DOHH2 (cell line): ENCODE measurements around the gene CD247.

ENCODE experiments used
- H3F3A ChIP-seq: fragments of 200-600 bp; sonication (generic), shearing (Covaris generic); 2 replicates; pipeline ENCODE4 v1.6.0; 2016; ENCODE audit warnings: antibody characterized with exemption, mild to moderate bottlenecking; ENCODE audit not compliant: control insufficient read depth, insufficient read depth
- H3K27ac ChIP-seq: fragments of 200-600 bp; sonication (generic); 2 replicates; pipeline ENCODE4 v1.5.1; 2014; ENCODE audit warnings: low read depth, mild to moderate bottlenecking, low read length, moderate library complexity
- H3K27me3 ChIP-seq: fragments of 200-600 bp; sonication (generic); 2 replicates; pipeline ENCODE4 v1.6.1; 2014; ENCODE audit warnings: mild to moderate bottlenecking, low read length, mixed read lengths; ENCODE audit not compliant: control insufficient read depth
- H3K36me3 ChIP-seq: fragments of 200-600 bp; sonication (generic); 2 replicates; pipeline ENCODE4 v1.6.1; 2014; ENCODE audit warnings: mild to moderate bottlenecking, low read length, moderate library complexity, mixed read lengths; ENCODE audit not compliant: control insufficient read depth
- H3K4me1 ChIP-seq: fragments of 200-600 bp; sonication (generic); 2 replicates; pipeline ENCODE4 v1.6.1; 2014; ENCODE audit warnings: mild to moderate bottlenecking, low read length, mixed read lengths; ENCODE audit not compliant: control insufficient read depth
- H3K4me2 ChIP-seq: fragments of 200-600 bp; sonication (generic); 2 replicates; pipeline ENCODE4 v1.6.0; 2014; ENCODE audit warnings: mild to moderate bottlenecking, low read length, moderate library complexity
- H3K4me3 ChIP-seq: fragments of 200-600 bp; sonication (generic); 2 replicates; pipeline ENCODE4 v1.5.1; 2014; ENCODE audit warnings: mild to moderate bottlenecking, low read length, mixed read lengths
- H3K79me2 ChIP-seq: fragments of 200-600 bp; sonication (generic); 2 replicates; pipeline ENCODE4 v1.6.1; 2014; ENCODE audit warnings: mild to moderate bottlenecking, low read length, mixed read lengths; ENCODE audit not compliant: control insufficient read depth
- H3K9me2 ChIP-seq: fragments of 200-600 bp; sonication (generic); replicated peaks from 2 replicates; pipeline ENCODE4 v1.6.1; 2014; ENCODE audit warnings: mild to moderate bottlenecking, low read length, mixed read lengths; ENCODE audit not compliant: control insufficient read depth
- H3K9me3 ChIP-seq: fragments of 200-600 bp; sonication (generic); 2 replicates; pipeline ENCODE4 v1.6.1; 2014; ENCODE audit warnings: antibody characterized with exemption, low read length, mixed read lengths; ENCODE audit not compliant: control insufficient read depth, insufficient read depth
- H4K20me1 ChIP-seq: fragments of 200-600 bp; sonication (generic); 2 replicates; pipeline ENCODE4 v1.6.0; 2014; ENCODE audit warnings: low read depth, mild to moderate bottlenecking, antibody characterized with exemption, low read length, moderate library complexity; ENCODE audit not compliant: control insufficient read depth, insufficient read depth
- EZH2phosphoT487 ChIP-seq: fragments of 200-600 bp; sonication (generic); IDR thresholded peaks from 2 replicates; pipeline ENCODE4 v1.6.1; 2017; ENCODE audit warnings: borderline replicate concordance, mild to moderate bottlenecking, antibody characterized with exemption, low read length, moderate library complexity, mixed read lengths
- TF ChIP-seq, protein P1 (sequence below): fragments of 200-600 bp; sonication (generic); IDR thresholded peaks from one replicate; pipeline ENCODE4 v1.5.1; 2014; ENCODE audit warnings: antibody characterized with exemption, mild to moderate bottlenecking, low read depth, low read length; ENCODE audit not compliant: poor library complexity, severe bottlenecking

The CD247 gene

DNA sequence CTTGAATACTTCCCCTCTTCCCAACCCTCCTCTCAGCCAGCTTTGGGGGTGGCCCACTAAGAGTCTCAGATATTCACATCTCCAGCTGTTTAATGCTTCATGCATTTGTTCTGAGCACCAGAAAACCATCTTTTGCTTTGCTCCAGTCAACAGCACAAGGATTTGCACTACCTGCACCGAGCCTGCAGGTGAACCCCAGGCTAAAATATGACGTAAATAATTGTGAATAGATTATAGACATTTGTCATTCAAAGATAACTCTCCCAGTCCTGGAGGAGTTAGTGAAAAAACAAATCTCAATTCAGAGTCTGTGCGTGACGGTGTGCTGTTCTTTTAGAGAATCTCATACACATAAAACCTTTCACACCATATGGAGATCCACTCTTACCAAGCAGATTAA is 7.4 kb downstream of the CD247 start:
- Histone ChIP-seq H3K4me2 (no peak overlapping the region), H3K9me2 (no peaks in the 10 kb centered on the region), H3K79me2 (no peaks in the 10 kb centered on the region), H3K4me3 (no peak overlapping the region), H3K9me3 (no peaks in the 10 kb centered on the region), H3K4me1 (peaks cover 6% of the 10 kb centered on the region; the same call in 1 of the 2 replicates), H3K36me3 (no peaks in the 10 kb centered on the region), H4K20me1 (no peaks in the 10 kb centered on the region), H3K27ac (no peak overlapping the region), H3K27me3 (no peaks in the 10 kb centered on the region), H3F3A (no peaks in the 10 kb centered on the region)
- TF ChIP-seq, protein P1, sequence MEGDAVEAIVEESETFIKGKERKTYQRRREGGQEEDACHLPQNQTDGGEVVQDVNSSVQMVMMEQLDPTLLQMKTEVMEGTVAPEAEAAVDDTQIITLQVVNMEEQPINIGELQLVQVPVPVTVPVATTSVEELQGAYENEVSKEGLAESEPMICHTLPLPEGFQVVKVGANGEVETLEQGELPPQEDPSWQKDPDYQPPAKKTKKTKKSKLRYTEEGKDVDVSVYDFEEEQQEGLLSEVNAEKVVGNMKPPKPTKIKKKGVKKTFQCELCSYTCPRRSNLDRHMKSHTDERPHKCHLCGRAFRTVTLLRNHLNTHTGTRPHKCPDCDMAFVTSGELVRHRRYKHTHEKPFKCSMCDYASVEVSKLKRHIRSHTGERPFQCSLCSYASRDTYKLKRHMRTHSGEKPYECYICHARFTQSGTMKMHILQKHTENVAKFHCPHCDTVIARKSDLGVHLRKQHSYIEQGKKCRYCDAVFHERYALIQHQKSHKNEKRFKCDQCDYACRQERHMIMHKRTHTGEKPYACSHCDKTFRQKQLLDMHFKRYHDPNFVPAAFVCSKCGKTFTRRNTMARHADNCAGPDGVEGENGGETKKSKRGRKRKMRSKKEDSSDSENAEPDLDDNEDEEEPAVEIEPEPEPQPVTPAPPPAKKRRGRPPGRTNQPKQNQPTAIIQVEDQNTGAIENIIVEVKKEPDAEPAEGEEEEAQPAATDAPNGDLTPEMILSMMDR, result no peak
- TF ChIP-seq EZH2phosphoT487, result no peak

DNA sequence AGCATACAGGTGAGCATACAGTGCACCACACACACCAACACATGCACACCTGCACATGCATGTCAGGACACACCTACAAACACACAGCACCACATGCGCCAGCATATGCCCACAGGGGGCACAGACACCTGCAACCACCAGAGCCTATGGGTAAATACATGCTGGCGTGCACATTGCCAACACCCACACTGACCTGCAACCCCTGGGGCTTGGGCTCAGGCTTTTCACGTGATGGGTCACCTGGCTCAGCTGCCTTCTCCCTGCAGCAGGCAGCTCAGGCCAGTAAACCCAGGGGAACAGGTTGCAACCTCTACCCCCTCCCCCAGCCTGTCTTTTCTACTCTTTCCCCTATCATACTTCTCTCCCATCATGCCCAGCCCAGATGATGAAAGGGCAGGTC is 8.1 kb downstream of the CD247 start:
- H3K9me3 ChIP-seq, result no peaks in the 10 kb centered on the region
- TF ChIP-seq EZH2phosphoT487, result no peak
- TF ChIP-seq, protein P1, result no peak
- H4K20me1 ChIP-seq, result no peaks in the 10 kb centered on the region
- no peaks in the 10 kb centered on the region for H3K27me3 ChIP-seq
- H3K9me2 ChIP-seq, result no peaks in the 10 kb centered on the region
- H3K27ac ChIP-seq, result no peak overlapping the region
- H3K36me3 ChIP-seq, result no peaks in the 10 kb centered on the region
- peaks cover 6% of the 10 kb centered on the region; the same call in 1 of the 2 replicates for H3K4me1 ChIP-seq
- no peaks in the 10 kb centered on the region for H3F3A ChIP-seq
- H3K79me2 ChIP-seq, result no peaks in the 10 kb centered on the region
- H3K4me2 ChIP-seq, result no peak overlapping the region
- H3K4me3 ChIP-seq, result no peak overlapping the region

DNA sequence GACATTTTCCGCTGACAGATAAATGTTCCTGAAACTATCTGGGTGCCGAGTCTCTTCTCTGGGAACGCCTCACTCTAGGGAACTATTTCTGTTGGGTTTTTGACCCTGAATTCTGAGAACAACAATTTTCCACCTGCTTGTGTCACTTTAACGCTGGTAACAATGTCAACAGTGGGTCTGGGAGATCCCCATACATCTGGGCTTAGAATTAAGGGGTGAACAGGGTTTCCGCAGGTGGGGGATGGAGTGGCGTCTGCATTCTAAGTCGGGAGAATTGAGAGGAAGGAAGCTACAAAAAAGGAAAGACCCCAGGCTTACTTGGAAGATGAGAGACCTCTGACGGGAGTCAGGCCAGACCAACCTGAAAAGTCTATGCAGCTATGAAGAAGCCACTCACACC is 8.7 kb downstream of the CD247 start:
- Histone ChIP-seq H3K4me3 (no peak overlapping the region), H3K79me2 (no peaks in the 10 kb centered on the region), H3K27ac (no peak overlapping the region), H3K4me1 (peaks cover 6% of the 10 kb centered on the region; the same call in 1 of the 2 replicates), H3K9me2 (no peaks in the 10 kb centered on the region), H3F3A (no peaks in the 10 kb centered on the region), H3K36me3 (no peaks in the 10 kb centered on the region), H4K20me1 (no peaks in the 10 kb centered on the region), H3K9me3 (no peaks in the 10 kb centered on the region), H3K4me2 (no peak overlapping the region), H3K27me3 (no peaks in the 10 kb centered on the region)
- TF ChIP-seq, protein P1, result no peak

DNA sequence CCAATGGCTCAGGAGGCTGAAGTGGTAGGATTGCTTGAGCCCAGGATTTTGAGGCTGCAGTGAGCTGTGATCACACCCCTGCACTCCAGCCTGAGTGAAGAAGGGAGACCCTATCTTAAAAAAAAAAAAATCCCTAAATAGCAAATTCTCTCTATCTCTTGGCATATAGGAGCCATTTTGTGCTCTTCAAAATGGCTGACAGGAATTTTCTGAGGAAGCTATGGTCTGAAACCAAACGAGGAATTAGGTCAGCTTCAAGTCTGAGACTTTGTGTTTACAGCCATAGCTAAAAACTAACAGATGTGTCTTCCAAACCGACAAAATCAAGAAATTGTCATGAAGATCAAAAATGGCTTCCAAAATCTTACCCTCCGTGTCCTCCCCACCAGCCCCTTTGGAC is 10.6 kb downstream of the CD247 start:
- no peaks in the 10 kb centered on the region for H3F3A ChIP-seq
- no peak overlapping the region for H3K4me2 ChIP-seq
- no peaks in the 10 kb centered on the region for H3K79me2 ChIP-seq
- no peaks in the 10 kb centered on the region for H3K9me2 ChIP-seq
- H3K4me3 ChIP-seq, result no peak overlapping the region
- no peaks in the 10 kb centered on the region for H4K20me1 ChIP-seq
- H3K4me1 ChIP-seq, result peaks cover 9% of the 10 kb centered on the region
- no peaks in the 10 kb centered on the region for H3K36me3 ChIP-seq
- TF ChIP-seq, protein P1, result no peak
- no peak for TF ChIP-seq EZH2phosphoT487
- H3K27me3 ChIP-seq, result no peaks in the 10 kb centered on the region
- H3K9me3 ChIP-seq, result no peaks in the 10 kb centered on the region
- H3K27ac ChIP-seq, result no peak overlapping the region
